BLaER1 treated with 17β-estradiol and CSF1 and Interleukin-3, amounts not matched to agents 10 nM and 100 nM (cell line): Measurements from ENCODE around the gene MLC1.

Experiments used
- H3K27ac ChIP-seq, 11 experiments: shearing (Covaris generic); formaldehyde crosslinking; 2 replicates each; pipeline ENCODE4 v1.8.1; 2022
- H3K27me3 ChIP-seq, 11 experiments: shearing (Covaris generic); formaldehyde crosslinking; 2 replicates each; pipeline ENCODE4 v1.8.1; 2022
- H3K36me3 ChIP-seq, 11 experiments: shearing (Covaris generic); formaldehyde crosslinking; 2 replicates each; pipeline ENCODE4 v1.8.1; 2022
- H3K4me1 ChIP-seq, 10 experiments: shearing (Covaris generic); formaldehyde crosslinking; 2 replicates each; pipeline ENCODE4 v1.8.1; 2022
- H3K4me2 ChIP-seq, 11 experiments: shearing (Covaris generic); formaldehyde crosslinking; 2 replicates each; pipeline ENCODE4 v1.8.1; 2022
- H3K4me3 ChIP-seq, 10 experiments: shearing (Covaris generic); formaldehyde crosslinking; 2 replicates each; pipeline ENCODE4 v1.8.1; 2022
- H3K9ac ChIP-seq, 11 experiments: shearing (Covaris generic); formaldehyde crosslinking; 2 replicates each; pipeline ENCODE4 v1.8.1; 2022
- H3K9me3 ChIP-seq, 11 experiments: shearing (Covaris generic); formaldehyde crosslinking; replicated peaks in 1 of 11; 2 replicates each; pipeline ENCODE4 v1.8.1; 2022
- H4K20me1 ChIP-seq, 11 experiments: shearing (Covaris generic); formaldehyde crosslinking; 2 replicates each; pipeline ENCODE4 v1.8.1; 2022
- Cebpa-rat ChIP-seq, 11 experiments: shearing (Covaris generic); IDR thresholded peaks; 2 replicates each; pipeline ENCODE4 v1.8.1; 2022

MLC1 gene

DNA sequence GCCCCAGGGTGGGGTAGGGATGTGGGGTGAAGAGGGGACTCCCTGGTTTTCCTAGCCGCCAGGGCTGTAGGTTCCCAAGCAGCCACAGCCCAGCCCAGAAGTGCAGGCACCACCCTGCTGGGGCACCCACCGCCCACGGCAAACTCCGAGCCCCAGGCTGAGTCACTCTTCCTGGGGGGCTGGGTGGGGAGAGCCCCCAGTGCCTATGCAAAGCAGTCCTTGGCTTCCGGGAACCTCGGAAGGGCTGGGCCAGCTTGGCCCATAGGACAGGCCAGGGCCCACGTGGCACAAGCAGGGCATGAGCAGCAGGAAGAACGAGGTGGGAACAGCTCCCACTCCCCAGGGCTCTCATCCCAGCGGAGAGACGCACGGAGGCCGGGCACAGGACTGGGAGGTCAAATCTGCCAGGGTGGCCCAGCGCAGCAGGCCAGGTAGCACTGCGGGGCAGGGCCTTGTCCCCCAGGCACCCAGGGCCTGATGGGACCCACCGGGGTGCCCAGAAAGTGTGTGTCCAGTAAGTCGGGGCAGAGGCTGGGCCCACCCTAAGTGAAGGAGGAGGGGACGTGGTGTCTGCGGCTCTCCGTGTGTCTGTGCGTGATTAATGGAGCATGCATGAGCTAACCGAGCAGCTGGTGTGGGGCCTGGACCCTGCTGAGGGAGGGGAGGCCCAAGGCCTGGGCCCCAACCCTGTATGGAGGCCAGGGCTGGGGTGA, 68.1 kb downstream of the MLC1 start:
- H3K4me2 ChIP-seq: peak overlapping the region in 5 of 11 experiments; percentile 36 to 83 (median 71); a peak in 9 of 22 replicates
- no peak overlapping the region for H3K4me3 ChIP-seq
- H3K9me3 ChIP-seq: peaks cover 0 to 18% (median 9%) of the 10 kb centered on the region in 11 experiments; a peak in 13 of 22 replicates
- TF ChIP-seq Cebpa-rat (IDR thresholded peaks at IDR 0.05): no peak
- peaks cover 46 to 77% (median 74%) of the 10 kb centered on the region in 11 experiments for H3K27me3 ChIP-seq
- peaks cover 8 to 49% (median 17%) of the 10 kb centered on the region in 10 experiments; a peak in 16 of 20 replicates for H3K4me1 ChIP-seq
- peaks cover 0 to 33% (median 11%) of the 10 kb centered on the region in 11 experiments; a peak in 11 of 22 replicates for H4K20me1 ChIP-seq
- peak overlapping the region in 3 of 11 experiments; percentile 7 to 55 (median 39); a peak in 4 of 22 replicates for H3K27ac ChIP-seq
- H3K9ac ChIP-seq: peak overlapping the region in 2 of 11 experiments; percentile 6 to 23; a peak in 1 of 22 replicates
- H3K36me3 ChIP-seq: no peaks in the 10 kb centered on the region

DNA sequence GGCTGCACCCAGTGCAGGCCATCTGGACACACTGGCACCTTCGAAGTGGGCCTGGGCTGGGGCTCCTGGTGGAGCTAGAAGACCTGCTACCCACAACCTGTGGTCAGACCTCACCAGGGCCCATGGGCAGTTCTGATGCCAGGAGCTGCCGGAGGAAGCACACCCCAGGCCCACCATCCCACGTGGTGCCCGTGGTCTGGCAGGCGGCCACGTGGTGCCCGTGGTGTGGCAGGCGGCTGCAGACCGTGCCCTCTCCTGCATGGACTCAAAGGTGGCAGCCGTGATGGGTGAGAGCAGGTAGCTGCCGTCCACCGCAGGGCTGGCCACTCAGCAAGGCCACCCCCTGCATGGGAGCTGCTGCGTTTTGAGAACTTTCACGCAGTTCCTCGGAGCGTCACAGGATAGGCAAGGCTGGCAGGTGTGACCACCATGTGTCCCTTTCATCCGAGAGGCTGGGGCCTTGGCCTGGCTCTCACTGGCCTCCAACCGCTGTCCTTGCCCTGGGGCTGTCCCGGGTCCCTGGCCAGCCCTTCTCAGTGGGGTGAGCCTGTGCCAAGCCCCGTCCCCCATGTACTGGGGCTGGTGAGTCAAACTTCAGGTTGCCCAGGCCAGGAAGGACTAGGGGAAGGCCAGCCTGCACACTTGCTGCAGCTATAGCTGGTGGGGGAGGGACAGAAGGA, 68.8 kb downstream of the MLC1 start:
- Histone ChIP-seq H3K4me2 (peak overlapping the region in 5 of 11 experiments; percentile 36 to 83 (median 71); a peak in 9 of 22 replicates), H3K27ac (0 out of 22 replicates have a peak overlapping the region, but pooled peaks of 1 of the 11 experiments have one; percentile 18), H3K4me3 (no peak overlapping the region), H3K27me3 (peaks cover 53 to 84% (median 81%) of the 10 kb centered on the region in 11 experiments), H3K9me3 (peaks cover 0 to 18% (median 9%) of the 10 kb centered on the region in 11 experiments; a peak in 13 of 22 replicates), H3K36me3 (no peaks in the 10 kb centered on the region), H4K20me1 (peaks cover 0 to 40% (median 12%) of the 10 kb centered on the region in 11 experiments; a peak in 11 of 22 replicates), H3K9ac (peak overlapping the region in 2 of 11 experiments; percentile 6 to 14; a peak in 1 of 22 replicates), H3K4me1 (peaks cover 8 to 49% (median 17%) of the 10 kb centered on the region in 10 experiments; a peak in 16 of 20 replicates)
- TF ChIP-seq Cebpa-rat (IDR thresholded peaks at IDR 0.05): no peak

DNA sequence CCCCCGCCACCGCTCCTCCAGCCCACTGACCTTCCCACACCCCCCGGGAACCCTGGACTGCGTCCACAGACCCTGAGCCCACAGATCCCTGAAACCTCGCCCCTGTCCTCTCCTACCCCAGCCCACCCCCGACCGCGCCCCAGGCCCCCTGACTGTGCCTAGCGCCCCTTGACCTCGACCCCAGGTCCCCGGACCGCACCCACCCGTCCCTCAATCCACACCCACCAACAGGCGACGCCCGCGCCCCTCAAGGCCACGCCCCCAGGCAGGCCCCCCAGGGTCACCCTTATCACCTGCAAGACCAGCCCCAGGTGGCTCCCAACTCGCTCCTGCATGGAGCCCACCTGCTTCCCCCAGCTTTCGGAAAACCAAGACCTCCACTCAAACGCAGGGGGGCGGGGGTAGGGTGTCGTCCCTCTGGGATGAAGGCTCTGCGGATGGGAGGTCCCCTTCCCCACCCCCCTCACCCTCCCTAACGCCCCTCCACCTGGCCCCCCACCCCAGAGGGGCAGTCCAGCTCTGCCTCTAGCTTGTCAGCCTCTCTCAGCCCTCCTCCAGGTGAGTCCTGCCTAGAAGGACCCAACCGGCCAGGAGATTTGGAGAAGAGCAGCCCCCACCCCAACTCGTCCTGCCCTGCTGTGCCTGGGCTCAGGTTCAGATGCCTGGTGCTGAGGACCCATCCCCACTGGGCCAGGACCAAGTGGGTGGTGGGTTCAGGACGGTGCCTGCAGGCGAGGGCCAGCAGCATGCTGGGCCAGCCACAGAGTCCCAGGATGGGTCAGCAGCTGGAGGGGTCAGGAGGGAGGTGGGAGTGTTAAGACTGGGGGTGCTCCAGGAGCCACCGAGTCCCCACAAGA, 69.5 kb downstream of the MLC1 start:
- H3K27ac ChIP-seq: no peak overlapping the region
- H3K9me3 ChIP-seq: peaks cover 0 to 16% (median 9%) of the 10 kb centered on the region in 11 experiments; a peak in 13 of 22 replicates
- peak overlapping the region in 4 of 11 experiments; percentile 49 to 83 (median 72); a peak in 6 of 22 replicates for H3K4me2 ChIP-seq
- no peak overlapping the region for H3K4me3 ChIP-seq
- H3K36me3 ChIP-seq: no peaks in the 10 kb centered on the region
- H3K9ac ChIP-seq: no peak overlapping the region
- TF ChIP-seq Cebpa-rat (IDR thresholded peaks at IDR 0.05): no peak
- H4K20me1 ChIP-seq: peaks cover 0 to 42% (median 12%) of the 10 kb centered on the region in 11 experiments; a peak in 11 of 22 replicates
- peaks cover 8 to 50% (median 17%) of the 10 kb centered on the region in 10 experiments; a peak in 16 of 20 replicates for H3K4me1 ChIP-seq
- H3K27me3 ChIP-seq: peaks cover 61 to 91% (median 88%) of the 10 kb centered on the region in 11 experiments

DNA sequence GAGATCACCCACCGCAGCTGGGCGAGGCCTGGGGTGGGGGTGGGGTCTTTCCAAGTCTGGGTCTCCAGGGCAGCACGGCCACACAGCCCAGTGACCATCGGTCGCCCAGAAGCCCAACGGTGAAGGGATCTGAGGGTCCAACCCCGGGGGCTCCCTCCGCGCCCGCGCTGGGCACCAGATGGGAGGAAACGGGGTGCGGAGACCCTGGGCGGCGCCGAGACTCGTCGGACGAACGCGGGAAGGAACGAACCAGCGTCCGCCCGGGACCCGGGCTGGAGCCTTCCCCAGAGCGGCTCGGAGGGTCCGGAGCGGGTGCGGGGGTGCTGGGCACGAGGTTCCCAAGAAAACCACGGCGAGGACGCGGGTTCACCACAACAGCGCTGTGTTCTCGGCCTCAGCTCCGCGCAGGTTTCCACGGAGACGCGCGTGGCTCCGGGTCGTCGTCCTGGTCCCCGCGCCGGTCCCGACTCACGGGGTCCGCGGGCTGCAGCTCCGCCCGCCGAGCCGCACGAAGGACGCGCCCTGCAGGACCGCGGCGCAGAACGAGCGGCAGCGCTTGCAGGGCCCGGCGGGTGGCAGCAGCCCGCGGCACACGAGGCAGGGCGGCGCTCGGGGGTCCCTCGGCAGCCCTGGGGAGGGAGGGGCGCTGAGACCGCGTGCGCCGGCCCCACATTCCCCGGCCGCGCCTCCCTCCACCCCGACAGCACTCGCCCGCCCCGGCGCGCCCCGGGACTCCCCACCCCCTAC, 70.4 kb downstream of the MLC1 start:
- Histone ChIP-seq H3K27me3 (peaks cover 69 to 99% (median 97%) of the 10 kb centered on the region in 11 experiments), H3K9ac (no peak overlapping the region), H3K4me2 (peak overlapping the region; percentile 22 to 64 (median 43); a peak in 19 of 22 replicates), H3K36me3 (no peaks in the 10 kb centered on the region), H4K20me1 (peaks cover 0 to 42% (median 12%) of the 10 kb centered on the region in 11 experiments; a peak in 11 of 22 replicates), H3K4me3 (peak overlapping the region in 1 of 10 experiments; percentile 12; a peak in 1 of 20 replicates), H3K27ac (no peak overlapping the region), H3K4me1 (peaks cover 8 to 50% (median 17%) of the 10 kb centered on the region in 10 experiments; a peak in 16 of 20 replicates), H3K9me3 (peaks cover 0 to 7% (median 5%) of the 10 kb centered on the region in 11 experiments; a peak in 12 of 22 replicates)
- TF ChIP-seq Cebpa-rat (IDR thresholded peaks at IDR 0.05): no peak

DNA sequence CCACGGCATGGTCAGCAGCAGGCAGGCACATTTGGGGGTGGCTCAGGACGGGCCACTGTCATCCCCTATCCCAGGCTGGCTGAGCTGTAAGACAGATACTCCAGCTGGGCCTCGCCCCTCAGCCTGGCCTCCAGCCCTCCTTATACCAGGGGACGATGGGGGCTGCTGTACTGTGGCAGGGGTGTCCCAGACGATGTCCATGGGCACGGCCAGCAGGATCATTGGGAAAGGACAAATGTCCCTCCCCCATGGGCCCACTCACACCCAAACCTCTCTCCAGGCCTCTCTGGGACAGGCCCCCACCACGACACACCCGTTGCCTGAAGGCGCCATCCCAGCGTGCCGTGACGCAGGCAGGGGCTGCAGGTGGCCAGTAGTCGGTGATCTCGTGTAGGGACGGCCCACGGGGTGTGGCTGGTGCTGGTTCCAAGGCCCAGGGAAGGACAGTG, 71.1 kb downstream of the MLC1 start:
- H3K9ac ChIP-seq: no peak overlapping the region
- H4K20me1 ChIP-seq: peaks cover 0 to 42% (median 12%) of the 10 kb centered on the region in 11 experiments; a peak in 11 of 22 replicates
- no peaks in the 10 kb centered on the region; a peak in 1 of 22 replicates for H3K9me3 ChIP-seq
- no peak overlapping the region for H3K4me3 ChIP-seq
- H3K27ac ChIP-seq: no peak overlapping the region
- peak overlapping the region in 7 of 11 experiments; percentile 22 to 60 (median 35); a peak in 2 of 22 replicates for H3K4me2 ChIP-seq
- no peaks in the 10 kb centered on the region for H3K36me3 ChIP-seq
- H3K27me3 ChIP-seq: peaks cover 71 to 98% (median 93%) of the 10 kb centered on the region in 11 experiments
- peaks cover 8 to 46% (median 17%) of the 10 kb centered on the region in 10 experiments; a peak in 16 of 20 replicates for H3K4me1 ChIP-seq
- TF ChIP-seq Cebpa-rat (IDR thresholded peaks at IDR 0.05): no peak

DNA sequence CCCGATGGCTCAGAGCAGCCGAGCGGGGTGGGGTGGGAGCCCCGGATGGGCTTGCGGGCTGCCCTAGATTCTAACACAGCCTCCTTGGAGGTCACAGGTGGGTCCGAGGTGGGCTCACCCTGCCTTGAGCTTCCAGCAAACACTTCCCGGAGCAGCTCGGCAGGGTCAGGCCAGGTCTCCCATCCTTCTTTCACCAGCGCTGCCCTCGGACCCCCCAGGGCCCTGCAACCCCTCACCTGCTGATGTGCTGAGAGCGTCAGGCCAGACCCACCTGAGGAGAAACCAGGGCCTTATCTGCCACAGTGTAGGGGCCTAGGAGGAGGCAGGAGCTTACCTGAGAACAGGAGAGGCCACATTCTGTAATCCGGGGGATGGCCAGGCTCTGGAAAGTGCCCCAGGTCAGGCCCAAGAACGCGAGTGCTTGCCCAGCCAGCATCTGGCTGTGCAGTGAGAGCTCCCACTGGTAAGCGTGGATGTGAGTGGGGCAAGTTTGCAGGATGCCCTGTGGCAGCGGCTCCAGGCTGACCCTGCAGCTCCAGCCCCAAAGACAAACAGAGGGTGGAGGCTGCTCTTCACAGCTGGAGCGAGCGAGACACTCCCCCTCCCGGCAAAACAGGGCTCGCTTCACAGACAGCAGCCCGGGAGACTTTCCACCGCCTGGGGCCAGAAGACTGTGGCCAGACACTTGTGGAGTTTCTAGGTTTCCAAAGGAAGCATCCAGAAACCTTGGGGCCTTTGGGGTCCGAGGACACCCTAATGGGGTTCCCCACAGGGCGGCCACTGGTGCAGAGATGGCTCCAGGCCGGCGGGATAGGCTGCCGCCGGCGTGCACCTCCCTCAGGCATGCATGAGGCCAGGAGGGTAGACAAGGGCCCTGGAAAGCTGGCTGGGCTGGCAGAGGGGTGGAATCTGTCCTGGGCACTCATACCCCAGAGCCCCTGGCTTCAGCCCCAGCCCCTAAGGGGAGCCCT, 72.7 kb downstream of the MLC1 start, which contains the start of gene IL17REL:
Gene IL17REL (minus strand): TSS at position 555 of the 971 bp plus-strand sequence. CDS start 119 bp downstream, at position 436.
- H3K4me1 ChIP-seq: peaks cover 8 to 30% (median 17%) of the 10 kb centered on the region in 10 experiments; a peak in 16 of 20 replicates
- H3K4me3 ChIP-seq: no peak within 1 kb of the TSS
- H3K9ac ChIP-seq: no peak within 1 kb of the TSS
- no peaks in the 10 kb centered on the region for H3K9me3 ChIP-seq
- no peak within 1 kb of the TSS for H3K4me2 ChIP-seq
- TF ChIP-seq Cebpa-rat (IDR thresholded peaks at IDR 0.05): no peak
- no peak within 1 kb of the TSS for H3K27ac ChIP-seq
- peaks cover 66 to 83% (median 78%) of the 10 kb centered on the region in 11 experiments for H3K27me3 ChIP-seq
- H3K36me3 ChIP-seq: no peaks in the 10 kb centered on the region
- peaks cover 0 to 42% (median 12%) of the 10 kb centered on the region in 11 experiments; a peak in 11 of 22 replicates for H4K20me1 ChIP-seq
